Measurements from ENCODE around the gene MED12L.

MED12L gene

DNA sequence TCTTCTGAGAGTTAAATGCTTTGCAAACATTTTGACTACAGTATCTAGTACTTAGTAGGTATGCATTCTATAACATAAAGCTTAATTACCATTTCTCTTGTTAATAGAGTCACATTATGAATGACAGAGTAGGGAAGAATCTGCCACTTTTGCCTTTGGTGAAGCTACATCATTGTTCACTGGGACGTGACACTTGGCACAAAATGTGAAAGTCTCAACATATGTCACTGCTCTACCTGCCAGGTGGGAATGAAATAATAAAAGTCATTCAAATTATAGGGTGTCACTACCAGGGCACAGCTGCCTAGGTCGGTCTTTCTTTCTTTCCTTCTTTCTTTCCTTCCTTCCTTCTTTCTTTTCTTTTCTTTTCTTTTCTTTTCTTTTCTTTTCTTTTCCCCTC, 213.5 kb downstream of the MED12L start:
- H3K4me3 ChIP-seq (ENCODE audit: low read depth, low read length): no peak overlapping the region
- H3K27ac ChIP-seq: no peak overlapping the region
- H3K9me3 ChIP-seq (ENCODE audit: control insufficient read depth, low read length): no peaks in the 10 kb centered on the region
- H3K79me2 ChIP-seq: no peaks in the 10 kb centered on the region
- no peak overlapping the region for H3K4me2 ChIP-seq (ENCODE audit: low read length)
- H2AFZ ChIP-seq: no peak overlapping the region
- no peaks in the 10 kb centered on the region for H3K4me1 ChIP-seq
- no peaks in the 10 kb centered on the region for H3K36me3 ChIP-seq (ENCODE audit: control insufficient read depth, insufficient read depth, low read length)
- H3K9ac ChIP-seq: no peak overlapping the region
- TF ChIP-seq, protein P1, sequence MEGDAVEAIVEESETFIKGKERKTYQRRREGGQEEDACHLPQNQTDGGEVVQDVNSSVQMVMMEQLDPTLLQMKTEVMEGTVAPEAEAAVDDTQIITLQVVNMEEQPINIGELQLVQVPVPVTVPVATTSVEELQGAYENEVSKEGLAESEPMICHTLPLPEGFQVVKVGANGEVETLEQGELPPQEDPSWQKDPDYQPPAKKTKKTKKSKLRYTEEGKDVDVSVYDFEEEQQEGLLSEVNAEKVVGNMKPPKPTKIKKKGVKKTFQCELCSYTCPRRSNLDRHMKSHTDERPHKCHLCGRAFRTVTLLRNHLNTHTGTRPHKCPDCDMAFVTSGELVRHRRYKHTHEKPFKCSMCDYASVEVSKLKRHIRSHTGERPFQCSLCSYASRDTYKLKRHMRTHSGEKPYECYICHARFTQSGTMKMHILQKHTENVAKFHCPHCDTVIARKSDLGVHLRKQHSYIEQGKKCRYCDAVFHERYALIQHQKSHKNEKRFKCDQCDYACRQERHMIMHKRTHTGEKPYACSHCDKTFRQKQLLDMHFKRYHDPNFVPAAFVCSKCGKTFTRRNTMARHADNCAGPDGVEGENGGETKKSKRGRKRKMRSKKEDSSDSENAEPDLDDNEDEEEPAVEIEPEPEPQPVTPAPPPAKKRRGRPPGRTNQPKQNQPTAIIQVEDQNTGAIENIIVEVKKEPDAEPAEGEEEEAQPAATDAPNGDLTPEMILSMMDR (IDR thresholded peaks at IDR 0.05): no peak
- H3K27me3 ChIP-seq (ENCODE audit: control insufficient read depth, insufficient read depth, low read length): no peaks in the 10 kb centered on the region

DNA sequence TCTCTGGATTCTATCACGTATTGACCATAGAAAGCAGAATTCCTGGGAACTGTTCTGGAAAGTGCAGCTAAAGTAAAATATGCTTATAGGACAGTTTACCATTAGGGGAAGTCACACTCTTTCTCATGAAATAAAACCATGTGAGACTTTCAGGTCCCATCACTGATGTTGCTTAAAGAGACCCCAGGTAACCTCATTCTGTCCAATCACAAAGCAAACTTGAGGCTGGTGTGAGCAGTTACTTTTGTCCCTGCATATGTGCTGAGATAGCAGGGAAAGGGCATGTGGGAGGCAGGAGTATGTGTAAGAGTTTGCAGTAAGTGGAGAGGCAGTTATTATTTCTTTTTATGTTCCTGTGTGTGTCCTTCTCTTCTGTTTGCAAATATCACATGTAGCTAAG, 215.1 kb downstream of the MED12L start:
- TF ChIP-seq, protein P1 (IDR thresholded peaks at IDR 0.05): no peak

DNA sequence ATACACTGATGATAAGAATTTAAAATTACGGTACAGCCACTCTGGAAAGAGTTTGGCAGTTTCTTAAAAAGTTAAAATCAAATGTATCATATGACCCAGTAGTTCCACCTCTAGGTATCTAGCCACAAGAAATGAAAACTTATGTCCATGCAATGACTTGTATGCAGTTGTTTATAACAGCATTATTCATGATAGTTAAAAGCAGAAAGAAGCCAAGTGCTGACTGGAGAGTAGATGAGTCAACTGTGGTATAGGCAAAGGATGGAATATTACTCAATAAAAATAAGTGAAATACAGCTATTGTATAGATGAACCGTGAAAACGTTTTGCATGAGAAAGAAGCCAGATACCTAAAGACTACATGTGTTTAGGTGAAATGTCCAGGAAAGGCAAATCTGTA, 216.3 kb downstream of the MED12L start:
- no peak overlapping the region for H2AFZ ChIP-seq
- H3K9ac ChIP-seq: no peak overlapping the region
- peaks cover 8% of the 10 kb centered on the region for H3K4me1 ChIP-seq
- no peak overlapping the region for H3K4me2 ChIP-seq (ENCODE audit: low read length)
- H3K79me2 ChIP-seq: no peaks in the 10 kb centered on the region
- TF ChIP-seq, protein P1 (IDR thresholded peaks at IDR 0.05): no peak
- H3K27me3 ChIP-seq (ENCODE audit: control insufficient read depth, insufficient read depth, low read length): no peaks in the 10 kb centered on the region
- no peak overlapping the region for H3K27ac ChIP-seq
- no peaks in the 10 kb centered on the region for H3K9me3 ChIP-seq (ENCODE audit: control insufficient read depth, low read length)
- no peak overlapping the region for H3K4me3 ChIP-seq (ENCODE audit: low read depth, low read length)
- H3K36me3 ChIP-seq (ENCODE audit: control insufficient read depth, insufficient read depth, low read length): no peaks in the 10 kb centered on the region

More for the DNA sequence above, 215.1 kb downstream of the MED12L start:
- Histone ChIP-seq H3K4me2 (ENCODE audit: low read length) (no peak overlapping the region), H2AFZ (no peak overlapping the region), H3K27me3 (ENCODE audit: control insufficient read depth, insufficient read depth, low read length) (no peaks in the 10 kb centered on the region), H3K9ac (no peak overlapping the region), H3K36me3 (ENCODE audit: control insufficient read depth, insufficient read depth, low read length) (no peaks in the 10 kb centered on the region), H3K4me3 (ENCODE audit: low read depth, low read length) (no peak overlapping the region), H3K27ac (no peak overlapping the region), H3K79me2 (no peaks in the 10 kb centered on the region), H3K9me3 (ENCODE audit: control insufficient read depth, low read length) (no peaks in the 10 kb centered on the region), H3K4me1 (peaks cover 8% of the 10 kb centered on the region)

- H3K9ac ChIP-seq: no peak overlapping the region
- no peaks in the 10 kb centered on the region for H3K9me3 ChIP-seq (ENCODE audit: control insufficient read depth, low read length)
- no peak overlapping the region for H2AFZ ChIP-seq
- no peak overlapping the region for H3K4me2 ChIP-seq (ENCODE audit: low read length)
- no peak overlapping the region for H3K27ac ChIP-seq
- TF ChIP-seq, protein P1 (IDR thresholded peaks at IDR 0.05): no peak
- H3K27me3 ChIP-seq (ENCODE audit: control insufficient read depth, insufficient read depth, low read length): no peaks in the 10 kb centered on the region
- no peaks in the 10 kb centered on the region for H3K36me3 ChIP-seq (ENCODE audit: control insufficient read depth, insufficient read depth, low read length)
- H3K4me3 ChIP-seq (ENCODE audit: low read depth, low read length): no peak overlapping the region
- peaks cover 8% of the 10 kb centered on the region for H3K4me1 ChIP-seq
- no peaks in the 10 kb centered on the region for H3K79me2 ChIP-seq
Observed at GRCh38 chr3:151303751-151304150, 218.3 kb downstream of the MED12L start.

DNA sequence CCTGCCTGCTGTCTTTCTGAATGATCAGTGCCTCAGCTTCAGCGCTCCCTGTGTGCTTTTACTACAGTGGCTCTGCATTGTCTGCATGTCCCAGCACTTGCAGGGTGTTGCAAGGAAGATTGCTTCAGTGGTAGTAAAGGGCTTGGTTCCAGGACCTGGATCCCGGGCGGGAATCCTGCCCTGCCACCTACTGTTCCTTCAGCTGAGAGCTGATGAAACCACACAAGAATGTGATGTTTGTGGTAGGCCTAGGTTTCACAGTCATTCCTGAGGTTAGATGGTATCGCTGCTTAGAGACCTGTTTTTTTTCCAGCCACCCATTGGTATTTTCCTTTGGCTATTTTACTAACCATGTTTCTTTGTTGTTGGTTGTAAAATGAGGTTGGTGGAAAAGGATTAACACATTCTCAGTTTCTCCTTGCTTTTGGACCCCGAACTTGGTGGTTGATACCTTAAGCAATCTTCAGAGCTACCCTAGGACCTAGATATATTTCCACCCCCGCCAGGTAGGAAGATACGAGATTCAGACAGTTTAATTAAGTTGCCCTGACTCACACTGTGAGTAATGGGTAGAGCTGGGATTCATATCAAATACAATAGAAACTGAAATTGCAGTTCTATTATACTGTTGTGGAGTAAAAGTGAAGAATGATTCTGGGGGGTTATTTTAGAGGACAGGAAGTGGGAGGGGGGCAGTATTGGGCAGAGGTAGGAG, 219.8 kb downstream of the MED12L start:
- Histone ChIP-seq H3K79me2 (no peaks in the 10 kb centered on the region), H3K4me1 (peaks cover 8% of the 10 kb centered on the region), H3K27me3 (ENCODE audit: control insufficient read depth, insufficient read depth, low read length) (no peaks in the 10 kb centered on the region), H3K36me3 (ENCODE audit: control insufficient read depth, insufficient read depth, low read length) (no peaks in the 10 kb centered on the region), H3K27ac (no peak overlapping the region), H3K4me3 (ENCODE audit: low read depth, low read length) (no peak overlapping the region), H2AFZ (peak overlapping the region; percentile 38), H3K4me2 (ENCODE audit: low read length) (no peak overlapping the region), H3K9me3 (ENCODE audit: control insufficient read depth, low read length) (no peaks in the 10 kb centered on the region), H3K9ac (no peak overlapping the region)
- TF ChIP-seq, protein P1 (IDR thresholded peaks at IDR 0.05): peak; percentile 40
